Sigmoid colon (tissue), 7 donors: ENCODE results near the gene TOR1A. TPM values are rescaled to one million over a fixed set of nuclear protein-coding genes. Genes with fewer than 3 reads are reported as not detected.

ENCODE experiments used
- polyA plus RNA-seq, 3 donors: library from polyadenylated mRNA; stranded (reverse); fragments of 200-250 nt; gene quantifications; one replicate each; pipeline ENCODE4 v1.2.3, GENCODE V29; 2013
- small RNA-seq, 3 donors: library from RNA; depleted of rRNA; stranded (forward); fragments of <200 nt; gene quantifications; one replicate each; pipeline ENCODE3, GENCODE V24; 2016
- total RNA-seq, 4 donors: library from RNA; depleted of rRNA; stranded (reverse); fragments of >200 nt; gene quantifications; one replicate each; pipeline ENCODE4 v1.1.0, GENCODE V29; 2016
- donor health status: healthy with polysubstance abuse.
- donor health status: Bipolar disorder and iron deficiency.
- donor health status: healthy.

Gene TOR1A
- total and polyA plus RNA-seq, 7 donors, result 12.5 to 51.2 (median 31.6) TPM

Small RNA genes within 50 kb of the gene (small RNA-seq; reads per million reads assigned to genes)
- gene MIR6855, result 0 reads per million in 3 donors

Other genes starting within 250 kb of the TOR1A start
- gene C9orf50, start 203.0 kb downstream of the TOR1A start, total RNA-seq, result 1 to 10 TPM in 1 of 4 donors, under 1 TPM in 1, not detected in 2; 0.82 to 1.2 TPM
- under 1 TPM in 1 of 3 donors, not detected in 2; 0.03 TPM for gene C9orf50, start 203.0 kb downstream of the TOR1A start, polyA plus RNA-seq
- gene NTMT1, start 198.0 kb downstream of the TOR1A start, total RNA-seq, result 10 to 100 TPM in 3 of 4 donors, 1 to 10 TPM in 1; 5.8 to 22.5 (median 16.9) TPM
- 10 to 100 TPM; 25.8 to 49.3 (median 27.5) TPM for gene NTMT1, start 198.0 kb downstream of the TOR1A start, polyA plus RNA-seq
- 10 to 100 TPM in 2 of 4 donors, 1 to 10 TPM in 2; 8.9 to 10.3 (median 9.8) TPM for gene ASB6, start 182.0 kb downstream of the TOR1A start, total RNA-seq
- 10 to 100 TPM in 1 of 3 donors, 1 to 10 TPM in 2; 8.4 to 20.8 (median 9.7) TPM for gene ASB6, start 182.0 kb downstream of the TOR1A start, polyA plus RNA-seq
- 1 to 10 TPM in 2 of 4 donors, under 1 TPM in 1, not detected in 1; 0.49 to 4.7 (median 2.9) TPM for gene PRRX2, start 158.5 kb downstream of the TOR1A start, total RNA-seq
- 1 to 10 TPM in 2 of 3 donors, under 1 TPM in 1; 0.46 to 4.2 (median 1.1) TPM for gene PRRX2, start 158.5 kb downstream of the TOR1A start, polyA plus RNA-seq
- gene PTGES, start 71.1 kb downstream of the TOR1A start, total RNA-seq, result 1 to 10 TPM; 2.7 to 6.8 (median 3.7) TPM
- 10 to 100 TPM in 1 of 3 donors, 1 to 10 TPM in 1, under 1 TPM in 1; 0.92 to 10.2 (median 7.0) TPM for gene PTGES, start 71.1 kb downstream of the TOR1A start, polyA plus RNA-seq
- gene TOR1B, start 21.0 kb downstream of the TOR1A start, total RNA-seq, result 10 to 100 TPM; 20.2 to 22.9 (median 21.3) TPM
- gene TOR1B, start 21.0 kb downstream of the TOR1A start, polyA plus RNA-seq, result 10 to 100 TPM in 2 of 3 donors, 1 to 10 TPM in 1; 7.8 to 31.3 (median 11.1) TPM
- 100 to 1,000 TPM in 1 of 4 donors, 10 to 100 TPM in 3; 55.7 to 172 (median 66.0) TPM for gene C9orf78, start 11.1 kb upstream of the TOR1A start, total RNA-seq
- 10 to 100 TPM; 63.1 to 84.1 (median 74.9) TPM for gene C9orf78, start 11.1 kb upstream of the TOR1A start, polyA plus RNA-seq
- 10 to 100 TPM; 17.5 to 52.1 (median 21.8) TPM for gene USP20, start 11.3 kb upstream of the TOR1A start, total RNA-seq
- gene USP20, start 11.3 kb upstream of the TOR1A start, polyA plus RNA-seq, result 10 to 100 TPM in 1 of 3 donors, 1 to 10 TPM in 2; 7.9 to 26.7 (median 9.6) TPM
- 100 to 1,000 TPM in 3 of 4 donors, 10 to 100 TPM in 1; 92.8 to 172 (median 104) TPM for gene FNBP1, start 219.1 kb upstream of the TOR1A start, total RNA-seq
- 10 to 100 TPM; 12.5 to 39.0 (median 13.2) TPM for gene FNBP1, start 219.1 kb upstream of the TOR1A start, polyA plus RNA-seq
- gene GPR107, start 229.8 kb upstream of the TOR1A start, total RNA-seq, result 10 to 100 TPM; 18.9 to 27.7 (median 21.6) TPM
- 10 to 100 TPM in 1 of 3 donors, 1 to 10 TPM in 2; 3.6 to 34.1 (median 3.7) TPM for gene GPR107, start 229.8 kb upstream of the TOR1A start, polyA plus RNA-seq